Fibroblast of lung (primary cell): ENCODE data around the gene BMP7. TPM values are rescaled to one million over a fixed set of nuclear protein-coding genes. Genes with fewer than 3 reads are reported as not detected.
A peak's percentile ranks its signal among the peaks of the same experiment; 100 is the strongest.

Experiments
- DNase-seq, 2 donors: peaks; one replicate each; pipeline versions ENCODE4 v3.0.0 to v3.0.0-alpha.2; 2010; ENCODE audit warnings: low read depth in 2 of 2
- H2AFZ ChIP-seq: 2 replicates; pipeline ENCODE4 v1.5.1; 2012; ENCODE audit warnings: low read length, control low read depth, inconsistent platforms
- H3K27ac ChIP-seq: 2 replicates; pipeline ENCODE4 v1.5.1; 2011; ENCODE audit warnings: low read length, control low read depth; ENCODE audit not compliant: insufficient read depth
- H3K27me3 ChIP-seq: 2 replicates; pipeline ENCODE4 v1.5.1; 2011; ENCODE audit warnings: mild to moderate bottlenecking, low read length; ENCODE audit not compliant: control insufficient read depth, insufficient read depth
- H3K36me3 ChIP-seq: 2 replicates; pipeline ENCODE4 v1.5.1; 2011; ENCODE audit warnings: low read length; ENCODE audit not compliant: control insufficient read depth, insufficient read depth
- H3K4me1 ChIP-seq: 2 replicates; pipeline ENCODE4 v1.5.1; 2011; ENCODE audit warnings: low read length; ENCODE audit not compliant: control insufficient read depth, insufficient read depth; ENCODE audit errors: extremely low read depth
- H3K4me2 ChIP-seq: 2 replicates; pipeline ENCODE4 v1.5.1; 2011; ENCODE audit warnings: low read length, control low read depth; ENCODE audit not compliant: insufficient read depth; ENCODE audit errors: extremely low read depth
- H3K4me3 ChIP-seq, 4 experiments: fragments of 200-600 bp in 1 of 4; sonication (generic) in 1 of 4; replicated peaks in 1 of 4; 2 replicates each; pipeline ENCODE4 v1.5.1; 2011 to 2016; ENCODE audit warnings: low read length in 4 of 4, low read depth in 3 of 4, mild to moderate bottlenecking in 3 of 4, control low read depth in 2 of 4, inconsistent platforms in 1 of 4, mixed read lengths in 1 of 4; ENCODE audit not compliant: insufficient read depth in 1 of 4; ENCODE audit errors: control extremely low read depth in 1 of 4
- H3K79me2 ChIP-seq: 2 replicates; pipeline ENCODE4 v1.5.1; 2012; ENCODE audit warnings: mild to moderate bottlenecking, low read length, inconsistent platforms; ENCODE audit not compliant: control insufficient read depth, insufficient read depth
- H3K9ac ChIP-seq: 2 replicates; pipeline ENCODE4 v1.5.1; 2011; ENCODE audit warnings: mild to moderate bottlenecking, low read length, control low read depth; ENCODE audit not compliant: insufficient read depth
- H3K9me3 ChIP-seq: 2 replicates; pipeline ENCODE4 v1.5.1; 2012; ENCODE audit warnings: low read depth, low read length; ENCODE audit not compliant: control insufficient read depth, insufficient read depth
- H4K20me1 ChIP-seq: 2 replicates; pipeline ENCODE4 v1.5.1; 2011; ENCODE audit warnings: low read length; ENCODE audit not compliant: control insufficient read depth, insufficient read depth; ENCODE audit errors: extremely low read depth
- EZH2 ChIP-seq: IDR thresholded peaks from 2 replicates; pipeline ENCODE4 v1.5.1; 2012; ENCODE audit warnings: low read length, control low read depth, mild to moderate bottlenecking; ENCODE audit errors: missing control alignments
- polyA plus RNA-seq, 2 donors: library from polyadenylated mRNA; depleted of rRNA in 1 of 2; stranded (reverse) in 1 of 2; unstranded in 1 of 2; fragments of >200 nt; gene quantifications; 2 replicates each; pipeline ENCODE4 v1.2.1, GENCODE V29; 2011 to 2012; ENCODE audit warnings: missing spikeins in 1 of 2
- total RNA-seq: library from RNA; depleted of rRNA; stranded (reverse); fragments of >200 nt; gene quantifications from 2 replicates; pipeline ENCODE4 v1.2.1, GENCODE V29; 2014
- TF ChIP-seq, protein P1 (sequence below), 2 donors: IDR thresholded peaks in 1 of 2; conservative IDR thresholded peaks in 1 of 2; 1 replicate in 1 of 2; 2 replicates in 1 of 2; pipeline ENCODE4 v1.5.1; 2011 to 2012; ENCODE audit warnings: low read length in 2 of 2, control low read depth in 1 of 2, inconsistent platforms in 1 of 2, low read depth in 1 of 2, mild to moderate bottlenecking in 1 of 2

The BMP7 gene
- total and polyA plus RNA-seq, 2 donors (not counting 1 experiment from before 2014, with no cell fraction given) = not detected

DNA sequence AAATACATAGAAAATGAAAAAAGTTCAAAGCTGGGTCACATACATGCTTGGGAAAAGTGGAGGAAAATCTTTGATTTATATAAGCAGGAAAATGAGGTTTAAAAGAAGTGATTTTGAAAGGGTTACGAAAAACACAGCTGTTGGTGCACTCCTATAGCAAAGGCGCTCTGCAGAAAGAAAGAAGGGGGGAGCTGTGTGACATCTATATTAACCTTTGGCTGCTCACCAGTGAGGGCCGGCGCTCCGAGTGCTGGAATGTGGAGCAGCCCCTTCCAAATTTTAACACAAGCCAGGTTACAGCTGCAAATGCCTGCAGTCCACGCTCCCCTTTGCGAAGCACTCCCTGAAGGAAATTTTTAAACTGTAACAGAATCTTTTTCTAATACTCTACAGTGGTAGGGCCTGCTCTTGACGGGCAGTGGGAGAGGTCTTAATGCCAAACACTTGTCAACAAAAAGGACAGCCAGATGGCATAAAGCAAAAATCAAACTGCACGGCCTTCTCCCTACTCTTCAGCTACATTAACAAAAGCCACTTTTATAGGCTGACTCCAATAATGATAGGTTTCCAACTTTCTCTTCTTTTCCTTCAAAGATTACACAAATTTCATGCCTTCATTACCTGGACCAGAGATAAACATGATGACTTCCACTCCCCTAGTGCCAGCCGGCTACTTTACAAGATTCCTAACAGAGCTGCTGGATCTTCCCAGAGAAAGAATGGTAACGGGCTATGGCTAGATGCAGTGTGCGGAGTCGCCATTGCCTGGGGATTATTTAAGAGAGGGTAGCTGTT, 4.8 kb downstream of the BMP7 start:
- no peak for TF ChIP-seq EZH2
- TF ChIP-seq, protein P1, sequence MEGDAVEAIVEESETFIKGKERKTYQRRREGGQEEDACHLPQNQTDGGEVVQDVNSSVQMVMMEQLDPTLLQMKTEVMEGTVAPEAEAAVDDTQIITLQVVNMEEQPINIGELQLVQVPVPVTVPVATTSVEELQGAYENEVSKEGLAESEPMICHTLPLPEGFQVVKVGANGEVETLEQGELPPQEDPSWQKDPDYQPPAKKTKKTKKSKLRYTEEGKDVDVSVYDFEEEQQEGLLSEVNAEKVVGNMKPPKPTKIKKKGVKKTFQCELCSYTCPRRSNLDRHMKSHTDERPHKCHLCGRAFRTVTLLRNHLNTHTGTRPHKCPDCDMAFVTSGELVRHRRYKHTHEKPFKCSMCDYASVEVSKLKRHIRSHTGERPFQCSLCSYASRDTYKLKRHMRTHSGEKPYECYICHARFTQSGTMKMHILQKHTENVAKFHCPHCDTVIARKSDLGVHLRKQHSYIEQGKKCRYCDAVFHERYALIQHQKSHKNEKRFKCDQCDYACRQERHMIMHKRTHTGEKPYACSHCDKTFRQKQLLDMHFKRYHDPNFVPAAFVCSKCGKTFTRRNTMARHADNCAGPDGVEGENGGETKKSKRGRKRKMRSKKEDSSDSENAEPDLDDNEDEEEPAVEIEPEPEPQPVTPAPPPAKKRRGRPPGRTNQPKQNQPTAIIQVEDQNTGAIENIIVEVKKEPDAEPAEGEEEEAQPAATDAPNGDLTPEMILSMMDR (conservative IDR thresholded peaks at IDR 0.05 in 1 of 2, IDR thresholded peaks at IDR 0.05 in 1 of 2; ENCODE audit: low read depth in 1 of 2, low read length in 2 of 2) = no peak
- Histone ChIP-seq H3K79me2 (no peaks in the 10 kb centered on the region), H2AFZ (no peak overlapping the region), H3K4me1 (no peaks in the 10 kb centered on the region), H3K4me2 (no peak overlapping the region), H3K36me3 (no peaks in the 10 kb centered on the region), H3K4me3 (no peak overlapping the region), H3K9ac (no peak overlapping the region), H3K27me3 (peaks cover 31% of the 10 kb centered on the region), H3K9me3 (no peaks in the 10 kb centered on the region), H4K20me1 (no peaks in the 10 kb centered on the region), H3K27ac (no peak overlapping the region)
- no peak for DNase-seq

GRCh38 chr20:57260934-57261333, 5.5 kb downstream of the BMP7 start:
- Histone ChIP-seq H3K27ac (no peak overlapping the region), H3K4me3 (no peak overlapping the region), H3K4me2 (no peak overlapping the region), H2AFZ (no peak overlapping the region), H4K20me1 (no peaks in the 10 kb centered on the region), H3K79me2 (no peaks in the 10 kb centered on the region), H3K36me3 (no peaks in the 10 kb centered on the region), H3K4me1 (no peaks in the 10 kb centered on the region), H3K27me3 (peaks cover 31% of the 10 kb centered on the region), H3K9ac (no peak overlapping the region), H3K9me3 (no peaks in the 10 kb centered on the region)
- TF ChIP-seq EZH2 = no peak
- TF ChIP-seq, protein P1 (conservative IDR thresholded peaks at IDR 0.05 in 1 of 2, IDR thresholded peaks at IDR 0.05 in 1 of 2; ENCODE audit: low read depth in 1 of 2, low read length in 2 of 2) = no peak
- peak in 1 of 2 donors; percentile 39 for DNase-seq

GRCh38 chr20:57259938-57260921, 6.2 kb downstream of the BMP7 start:
- Histone ChIP-seq H3K4me1 (no peaks in the 10 kb centered on the region), H4K20me1 (no peaks in the 10 kb centered on the region), H3K4me3 (no peak overlapping the region), H3K27me3 (peaks cover 28% of the 10 kb centered on the region), H3K9me3 (no peaks in the 10 kb centered on the region), H3K79me2 (no peaks in the 10 kb centered on the region), H2AFZ (no peak overlapping the region), H3K27ac (no peak overlapping the region), H3K9ac (no peak overlapping the region), H3K36me3 (no peaks in the 10 kb centered on the region), H3K4me2 (no peak overlapping the region)
- TF ChIP-seq EZH2 = no peak
- TF ChIP-seq, protein P1 (conservative IDR thresholded peaks at IDR 0.05 in 1 of 2, IDR thresholded peaks at IDR 0.05 in 1 of 2; ENCODE audit: low read depth in 1 of 2, low read length in 2 of 2) = no peak
- DNase-seq = no peak
